K562 (cell line): ENCODE measurements around the gene CREM.
A peak's percentile ranks its signal among the peaks of the same experiment; 100 is the strongest.

Experiments
- CBX8 ChIP-seq: fragments of 200-600 bp; sonication (generic); IDR thresholded peaks from 2 replicates; pipeline ENCODE4 v1.6.1; 2012; ENCODE audit warnings: borderline replicate concordance, mixed run types, low read depth, mild to moderate bottlenecking, moderate library complexity, mixed read lengths, low read length, control low read depth, inconsistent platforms; ENCODE audit not compliant: poor library complexity, severe bottlenecking; ENCODE audit errors: extremely low read depth
- GABPA ChIP-seq: fragments of 200-800 bp; sonication (Bioruptor generic); conservative IDR thresholded peaks from 2 replicates; pipeline ENCODE4 v1.6.1; 2016; ENCODE audit warnings: low read depth, missing genetic modification characterization, missing compliant biosample characterization
- JUND ChIP-seq, 2 experiments: IDR thresholded peaks; 2 replicates in 1 of 2; 3 replicates in 1 of 2; pipeline ENCODE4 v1.6.1; 2011; ENCODE audit warnings: borderline replicate concordance in 2 of 2, low read depth in 2 of 2, low read length in 2 of 2, improper control_type of control experiment in 1 of 2, missing biosample characterization in 1 of 2, missing genetic modification characterization in 1 of 2, missing genetic modification reagents in 1 of 2
- KDM5B ChIP-seq: fragments of 200-600 bp; sonication (generic); IDR thresholded peaks from 2 replicates; pipeline ENCODE4 v1.6.1; 2012; ENCODE audit warnings: low read depth, mild to moderate bottlenecking, moderate library complexity, low read length, control low read depth, inconsistent platforms; ENCODE audit not compliant: insufficient replicate concordance
- MNT ChIP-seq, 2 experiments: fragments of 450-650 bp; conservative IDR thresholded peaks; 2 replicates each; pipeline ENCODE4 v1.6.1; 2017; ENCODE audit warnings: mild to moderate bottlenecking in 2 of 2, moderate library complexity in 2 of 2
- MYNN ChIP-seq, 2 experiments: sonication (generic); formaldehyde crosslinking in 1 of 2; IDR thresholded peaks; 2 replicates each; pipeline versions ENCODE4 v1.5.0 to v1.6.1; 2016 to 2020; ENCODE audit warnings: antibody characterized with exemption in 1 of 2, missing genetic modification reagents in 1 of 2
- NONO ChIP-seq, 2 experiments: fragments of 200-400 bp in 1 of 2; fragments of 450-650 bp in 1 of 2; formaldehyde crosslinking in 1 of 2; IDR thresholded peaks; 2 replicates each; pipeline ENCODE4 v1.6.1; 2017; ENCODE audit warnings: low read depth in 2 of 2, mild to moderate bottlenecking in 2 of 2, moderate library complexity in 2 of 2, low read length in 1 of 2
- NRF1 ChIP-seq, 2 experiments: fragments of 450-650 bp; IDR thresholded peaks in 1 of 2; conservative IDR thresholded peaks in 1 of 2; 2 replicates each; pipeline ENCODE4 v1.6.1; 2014; ENCODE audit warnings: mild to moderate bottlenecking in 2 of 2
- POLR2AphosphoS5 ChIP-seq: IDR thresholded peaks from 2 replicates; pipeline ENCODE4 v1.6.1; 2011; ENCODE audit warnings: mild to moderate bottlenecking, low read depth, low read length, moderate library complexity; ENCODE audit not compliant: control insufficient read depth, insufficient read depth
- RBM39 ChIP-seq: fragments of 200-400 bp; formaldehyde crosslinking; optimal IDR thresholded peaks from 2 replicates; pipeline ENCODE3; 2018; ENCODE audit warnings: low read depth, low read length
- YBX1 ChIP-seq: fragments of 450-650 bp; IDR thresholded peaks from 2 replicates; pipeline ENCODE4 v1.7.1; 2016; ENCODE audit warnings: mild to moderate bottlenecking
- ZBTB7A ChIP-seq: IDR thresholded peaks from 2 replicates; pipeline ENCODE4 v1.6.1; 2011; ENCODE audit warnings: low read depth, mild to moderate bottlenecking, low read length, moderate library complexity, borderline replicate concordance; ENCODE audit not compliant: control insufficient read depth
- TF ChIP-seq, protein P1 (sequence below): sonication (generic); formaldehyde crosslinking; IDR thresholded peaks from 2 replicates; pipeline ENCODE4 v1.8.1; 2022; ENCODE audit warnings: missing genetic modification reagents
- TF ChIP-seq, protein P2 (sequence below), 2 experiments: fragments of 450-650 bp; formaldehyde crosslinking in 1 of 2; IDR thresholded peaks; 2 replicates each; pipeline versions ENCODE4 v1.4.0 to v1.6.1; 2014 to 2020; ENCODE audit warnings: mild to moderate bottlenecking in 2 of 2, borderline replicate concordance in 1 of 2, low read depth in 1 of 2

GRCh38 chr10:35089611-35090161 is 37.0 kb upstream of the CREM start:
- TF ChIP-seq KDM5B, result no peak
- TF ChIP-seq ZBTB7A, result no peak
- 0 out of 4 replicates have a peak, but pooled peaks of 1 of the 2 experiments have one; percentile 10 for TF ChIP-seq MNT (conservative IDR thresholded peaks at IDR 0.05)
- TF ChIP-seq JUND (IDR thresholded peaks at IDR 0.05; ENCODE audit: borderline replicate concordance, low read depth, low read length), result no peak
- no peak for TF ChIP-seq JUND (tag; IDR thresholded peaks at IDR 0.05; ENCODE audit: borderline replicate concordance, low read depth, low read length)
- TF ChIP-seq YBX1, result no peak
- no peak for TF ChIP-seq NONO (IDR thresholded peaks at IDR 0.05; ENCODE audit: low read depth in 2 of 2, low read length in 1 of 2)
- TF ChIP-seq, protein P1, sequence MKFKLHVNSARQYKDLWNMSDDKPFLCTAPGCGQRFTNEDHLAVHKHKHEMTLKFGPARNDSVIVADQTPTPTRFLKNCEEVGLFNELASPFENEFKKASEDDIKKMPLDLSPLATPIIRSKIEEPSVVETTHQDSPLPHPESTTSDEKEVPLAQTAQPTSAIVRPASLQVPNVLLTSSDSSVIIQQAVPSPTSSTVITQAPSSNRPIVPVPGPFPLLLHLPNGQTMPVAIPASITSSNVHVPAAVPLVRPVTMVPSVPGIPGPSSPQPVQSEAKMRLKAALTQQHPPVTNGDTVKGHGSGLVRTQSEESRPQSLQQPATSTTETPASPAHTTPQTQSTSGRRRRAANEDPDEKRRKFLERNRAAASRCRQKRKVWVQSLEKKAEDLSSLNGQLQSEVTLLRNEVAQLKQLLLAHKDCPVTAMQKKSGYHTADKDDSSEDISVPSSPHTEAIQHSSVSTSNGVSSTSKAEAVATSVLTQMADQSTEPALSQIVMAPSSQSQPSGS (CRISPR knock-in tag), result no peak
- no peak for TF ChIP-seq GABPA (tag)
- no peak for TF ChIP-seq MYNN (IDR thresholded peaks at IDR 0.05)
- no peak for TF ChIP-seq MYNN (CRISPR knock-in tag; IDR thresholded peaks at IDR 0.05)
- TF ChIP-seq, protein P2, sequence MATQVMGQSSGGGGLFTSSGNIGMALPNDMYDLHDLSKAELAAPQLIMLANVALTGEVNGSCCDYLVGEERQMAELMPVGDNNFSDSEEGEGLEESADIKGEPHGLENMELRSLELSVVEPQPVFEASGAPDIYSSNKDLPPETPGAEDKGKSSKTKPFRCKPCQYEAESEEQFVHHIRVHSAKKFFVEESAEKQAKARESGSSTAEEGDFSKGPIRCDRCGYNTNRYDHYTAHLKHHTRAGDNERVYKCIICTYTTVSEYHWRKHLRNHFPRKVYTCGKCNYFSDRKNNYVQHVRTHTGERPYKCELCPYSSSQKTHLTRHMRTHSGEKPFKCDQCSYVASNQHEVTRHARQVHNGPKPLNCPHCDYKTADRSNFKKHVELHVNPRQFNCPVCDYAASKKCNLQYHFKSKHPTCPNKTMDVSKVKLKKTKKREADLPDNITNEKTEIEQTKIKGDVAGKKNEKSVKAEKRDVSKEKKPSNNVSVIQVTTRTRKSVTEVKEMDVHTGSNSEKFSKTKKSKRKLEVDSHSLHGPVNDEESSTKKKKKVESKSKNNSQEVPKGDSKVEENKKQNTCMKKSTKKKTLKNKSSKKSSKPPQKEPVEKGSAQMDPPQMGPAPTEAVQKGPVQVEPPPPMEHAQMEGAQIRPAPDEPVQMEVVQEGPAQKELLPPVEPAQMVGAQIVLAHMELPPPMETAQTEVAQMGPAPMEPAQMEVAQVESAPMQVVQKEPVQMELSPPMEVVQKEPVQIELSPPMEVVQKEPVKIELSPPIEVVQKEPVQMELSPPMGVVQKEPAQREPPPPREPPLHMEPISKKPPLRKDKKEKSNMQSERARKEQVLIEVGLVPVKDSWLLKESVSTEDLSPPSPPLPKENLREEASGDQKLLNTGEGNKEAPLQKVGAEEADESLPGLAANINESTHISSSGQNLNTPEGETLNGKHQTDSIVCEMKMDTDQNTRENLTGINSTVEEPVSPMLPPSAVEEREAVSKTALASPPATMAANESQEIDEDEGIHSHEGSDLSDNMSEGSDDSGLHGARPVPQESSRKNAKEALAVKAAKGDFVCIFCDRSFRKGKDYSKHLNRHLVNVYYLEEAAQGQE (IDR thresholded peaks at IDR 0.05; ENCODE audit: borderline replicate concordance), result no peak
- TF ChIP-seq, protein P2 (CRISPR knock-in tag; IDR thresholded peaks at IDR 0.05; ENCODE audit: low read depth), result no peak
- no peak for TF ChIP-seq RBM39
- TF ChIP-seq CBX8, result no peak
- no peak for TF ChIP-seq POLR2AphosphoS5
- no peak for TF ChIP-seq NRF1 (conservative IDR thresholded peaks at IDR 0.05 in 1 of 2, IDR thresholded peaks at IDR 0.05 in 1 of 2)
